ENCODE measurements around the gene EEA1.

- TF ChIP-seq CTCF (IDR thresholded peaks at IDR 0.05; ENCODE audit: low read length): no peak
- no peak for TF ChIP-seq EZH2 (IDR thresholded peaks at IDR 0.05; ENCODE audit: borderline replicate concordance, low read length)
These were observed 16.6 kb upstream of the EEA1 start for GRCh38 chr12:92945659-92946220.
